Astrocyte (in vitro differentiated cells and primary cell): ENCODE data around the gene SH3RF1. TPM values are rescaled to one million over a fixed set of nuclear protein-coding genes. Genes with fewer than 3 reads are reported as not detected.

ENCODE experiments used
- DNase-seq: peaks from one replicate; pipeline ENCODE4 v3.0.0-alpha.2; 2010; ENCODE audit warnings: low read depth
- FAIRE-seq: peaks from 2 replicates; lab custom pipeline; 2011; peaks lifted over from hg19 to GRCh38; lab: Jason Lieb, UNC
- H2AFZ ChIP-seq: 2 replicates; pipeline ENCODE4 v1.6.0; 2012; ENCODE audit warnings: low read depth, low read length, inconsistent platforms
- H3K27ac ChIP-seq: 2 replicates; pipeline ENCODE4 v1.5.1; 2011; ENCODE audit warnings: low read depth, low read length, inconsistent platforms
- H3K27me3 ChIP-seq: 2 replicates; pipeline ENCODE4 v1.6.0; 2011; ENCODE audit warnings: low read length, inconsistent platforms; ENCODE audit not compliant: insufficient read depth
- H3K36me3 ChIP-seq: 2 replicates; pipeline ENCODE4 v1.5.1; 2011; ENCODE audit warnings: low read length, inconsistent platforms; ENCODE audit not compliant: insufficient read depth
- H3K4me1 ChIP-seq: 2 replicates; pipeline ENCODE4 v1.5.1; 2011; ENCODE audit warnings: low read length, inconsistent platforms; ENCODE audit not compliant: insufficient read depth
- H3K4me2 ChIP-seq: 2 replicates; pipeline ENCODE4 v1.6.0; 2012; ENCODE audit warnings: low read length, inconsistent platforms
- H3K4me3 ChIP-seq: 2 replicates; pipeline ENCODE4 v1.5.1; 2011; ENCODE audit warnings: low read depth, mild to moderate bottlenecking, low read length, inconsistent platforms; ENCODE audit not compliant: insufficient read depth
- H3K79me2 ChIP-seq: 2 replicates; pipeline ENCODE4 v1.6.0; 2012; ENCODE audit warnings: mild to moderate bottlenecking, low read length, inconsistent platforms; ENCODE audit not compliant: insufficient read depth
- H3K9ac ChIP-seq: 2 replicates; pipeline ENCODE4 v1.6.0; 2012; ENCODE audit warnings: mild to moderate bottlenecking, low read length, inconsistent platforms
- H3K9me3 ChIP-seq: 2 replicates; pipeline ENCODE4 v1.5.1; 2012; ENCODE audit warnings: low read depth, mild to moderate bottlenecking, low read length, inconsistent platforms; ENCODE audit not compliant: insufficient read depth
- H4K20me1 ChIP-seq: 2 replicates; pipeline ENCODE4 v1.6.0; 2012; ENCODE audit warnings: low read length, inconsistent platforms; ENCODE audit not compliant: insufficient read depth
- H3K27ac Mint-ChIP-seq: one replicate; pipeline ENCODE4 v1.8.0; 2021; ENCODE audit warnings: mild to moderate bottlenecking, mixed read lengths; ENCODE audit not compliant: unreplicated experiment
- H3K27me3 Mint-ChIP-seq: one replicate; pipeline ENCODE4 v1.8.0; 2021; ENCODE audit warnings: low read depth, mixed read lengths; ENCODE audit not compliant: unreplicated experiment
- H3K36me3 Mint-ChIP-seq: one replicate; pipeline ENCODE4 v1.8.0; 2021; ENCODE audit warnings: low read depth, mixed read lengths; ENCODE audit not compliant: unreplicated experiment
- H3K4me1 Mint-ChIP-seq: one replicate; pipeline ENCODE4 v1.8.0; 2021; ENCODE audit warnings: low read depth, mixed read lengths; ENCODE audit not compliant: unreplicated experiment
- H3K4me3 Mint-ChIP-seq: one replicate; pipeline ENCODE4 v1.8.0; 2021; ENCODE audit warnings: mild to moderate bottlenecking, moderate library complexity, mixed read lengths; ENCODE audit not compliant: unreplicated experiment
- H3K9me3 Mint-ChIP-seq: one replicate; pipeline ENCODE4 v1.8.0; 2021; ENCODE audit warnings: mild to moderate bottlenecking, mixed read lengths; ENCODE audit not compliant: unreplicated experiment
- EZH2 ChIP-seq: IDR thresholded peaks from 2 replicates; pipeline ENCODE4 v1.6.1; 2012; ENCODE audit warnings: mild to moderate bottlenecking, low read length, inconsistent platforms; ENCODE audit not compliant: insufficient read depth
- total RNA-seq: library from RNA; stranded (reverse); gene quantifications from 2 replicates; pipeline ENCODE4 v1.2.1, GENCODE V29; 2021
- TF ChIP-seq, protein P1 (sequence below): IDR thresholded peaks from 2 replicates; pipeline ENCODE4 v1.5.1; 2011; ENCODE audit warnings: low read depth, mild to moderate bottlenecking, inconsistent platforms, low read length, moderate library complexity; ENCODE audit not compliant: insufficient read depth

SH3RF1 gene
- total RNA-seq, 1 donor from 2014 or later, result 25.9 TPM

- H2AFZ ChIP-seq, result no peak overlapping the region
- Mint-ChIP-seq H3K4me1 (peaks cover 18% of the 10 kb centered on the region), H3K27ac (no peak overlapping the region), H3K27me3 (no peaks in the 10 kb centered on the region), H3K9me3 (no peaks in the 10 kb centered on the region), H3K4me3 (no peak overlapping the region), H3K36me3 (peaks cover 2% of the 10 kb centered on the region)
- FAIRE-seq (no peak), DNase-seq (no peak)
- peaks cover 15% of the 10 kb centered on the region for H3K36me3 ChIP-seq
- H4K20me1 ChIP-seq, result no peaks in the 10 kb centered on the region
- peaks cover 22% of the 10 kb centered on the region for H3K79me2 ChIP-seq
- peaks cover 8% of the 10 kb centered on the region for H3K4me1 ChIP-seq
- H3K9ac ChIP-seq, result no peak overlapping the region
- H3K27ac ChIP-seq, result no peak overlapping the region
- TF ChIP-seq, protein P1, sequence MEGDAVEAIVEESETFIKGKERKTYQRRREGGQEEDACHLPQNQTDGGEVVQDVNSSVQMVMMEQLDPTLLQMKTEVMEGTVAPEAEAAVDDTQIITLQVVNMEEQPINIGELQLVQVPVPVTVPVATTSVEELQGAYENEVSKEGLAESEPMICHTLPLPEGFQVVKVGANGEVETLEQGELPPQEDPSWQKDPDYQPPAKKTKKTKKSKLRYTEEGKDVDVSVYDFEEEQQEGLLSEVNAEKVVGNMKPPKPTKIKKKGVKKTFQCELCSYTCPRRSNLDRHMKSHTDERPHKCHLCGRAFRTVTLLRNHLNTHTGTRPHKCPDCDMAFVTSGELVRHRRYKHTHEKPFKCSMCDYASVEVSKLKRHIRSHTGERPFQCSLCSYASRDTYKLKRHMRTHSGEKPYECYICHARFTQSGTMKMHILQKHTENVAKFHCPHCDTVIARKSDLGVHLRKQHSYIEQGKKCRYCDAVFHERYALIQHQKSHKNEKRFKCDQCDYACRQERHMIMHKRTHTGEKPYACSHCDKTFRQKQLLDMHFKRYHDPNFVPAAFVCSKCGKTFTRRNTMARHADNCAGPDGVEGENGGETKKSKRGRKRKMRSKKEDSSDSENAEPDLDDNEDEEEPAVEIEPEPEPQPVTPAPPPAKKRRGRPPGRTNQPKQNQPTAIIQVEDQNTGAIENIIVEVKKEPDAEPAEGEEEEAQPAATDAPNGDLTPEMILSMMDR, result no peak
- no peak for TF ChIP-seq EZH2
- H3K27me3 ChIP-seq, result no peaks in the 10 kb centered on the region
- H3K9me3 ChIP-seq, result no peaks in the 10 kb centered on the region
- no peak overlapping the region for H3K4me3 ChIP-seq
- H3K4me2 ChIP-seq, result no peak overlapping the region
These were observed 127.4 kb downstream of the SH3RF1 start for GRCh38 chr4:169143335-169143734.

- Histone ChIP-seq H3K4me3 (no peak overlapping the region), H4K20me1 (no peaks in the 10 kb centered on the region), H3K36me3 (peaks cover 11% of the 10 kb centered on the region), H3K27me3 (no peaks in the 10 kb centered on the region), H3K27ac (no peak overlapping the region), H3K9me3 (no peaks in the 10 kb centered on the region), H3K79me2 (peaks cover 26% of the 10 kb centered on the region), H2AFZ (no peak overlapping the region), H3K4me1 (peaks cover 8% of the 10 kb centered on the region), H3K4me2 (no peak overlapping the region), H3K9ac (no peak overlapping the region)
- DNase-seq, result no peak
- no peak for FAIRE-seq
- peaks cover 15% of the 10 kb centered on the region for H3K4me1 Mint-ChIP-seq
- peaks cover 2% of the 10 kb centered on the region for H3K36me3 Mint-ChIP-seq
- H3K27ac Mint-ChIP-seq, result no peak overlapping the region
- H3K4me3 Mint-ChIP-seq, result no peak overlapping the region
- H3K9me3 Mint-ChIP-seq, result no peaks in the 10 kb centered on the region
- TF ChIP-seq, protein P1, result no peak
- no peak for TF ChIP-seq EZH2
- no peaks in the 10 kb centered on the region for H3K27me3 Mint-ChIP-seq
These were observed 127.8 kb downstream of the SH3RF1 start for GRCh38 chr4:169142906-169143305.

DNA sequence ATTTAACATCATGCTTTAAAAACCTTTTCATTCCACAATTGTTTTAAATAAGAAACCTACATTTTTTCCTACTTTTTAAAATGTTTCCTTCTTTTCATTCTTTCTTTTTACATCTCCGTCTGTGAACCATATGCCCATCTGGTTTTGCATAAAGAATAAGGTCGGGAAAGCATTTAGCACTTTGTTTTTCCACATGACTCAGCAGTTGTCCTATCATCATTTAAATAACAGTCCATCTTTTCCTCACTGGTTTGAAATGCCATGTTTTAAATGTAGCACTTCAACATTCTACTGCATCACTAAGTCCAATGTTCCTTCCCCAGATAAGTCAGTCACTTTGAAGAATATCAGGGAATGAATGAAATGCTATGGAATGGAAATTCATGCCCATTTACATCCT is 128.4 kb downstream of the SH3RF1 start:
- H3K9ac ChIP-seq, result no peak overlapping the region
- FAIRE-seq (peak; percentile 86), DNase-seq (no peak)
- TF ChIP-seq, protein P1, result no peak
- no peak for TF ChIP-seq EZH2
- Mint-ChIP-seq H3K4me3 (no peak overlapping the region), H3K9me3 (no peaks in the 10 kb centered on the region), H3K4me1 (peaks cover 12% of the 10 kb centered on the region), H3K36me3 (peaks cover 2% of the 10 kb centered on the region), H3K27ac (no peak overlapping the region), H3K27me3 (no peaks in the 10 kb centered on the region)
- no peaks in the 10 kb centered on the region for H3K27me3 ChIP-seq
- H3K9me3 ChIP-seq, result no peaks in the 10 kb centered on the region
- no peak overlapping the region for H3K4me3 ChIP-seq
- H3K36me3 ChIP-seq, result peaks cover 10% of the 10 kb centered on the region
- no peak overlapping the region for H2AFZ ChIP-seq
- no peaks in the 10 kb centered on the region for H4K20me1 ChIP-seq
- no peak overlapping the region for H3K4me2 ChIP-seq
- no peak overlapping the region for H3K27ac ChIP-seq
- H3K79me2 ChIP-seq, result peaks cover 29% of the 10 kb centered on the region
- peaks cover 5% of the 10 kb centered on the region for H3K4me1 ChIP-seq
